H54 (cell line): ENCODE measurements around the gene PLEKHM1.

Source experiments
- DNase-seq: peaks from one replicate; pipeline ENCODE4 v3.0.0; 2011; ENCODE audit warnings: low spot score, mixed read lengths; ENCODE audit not compliant: insufficient read length
- FAIRE-seq: peaks from 3 replicates; lab custom pipeline; 2011; peaks lifted over from hg19 to GRCh38; lab: Jason Lieb, UNC
- POLR2A ChIP-seq: IDR thresholded peaks from 2 replicates; pipeline ENCODE4 v1.6.1; 2011; ENCODE audit warnings: low read depth, mild to moderate bottlenecking, low read length

Gene PLEKHM1

DNA sequence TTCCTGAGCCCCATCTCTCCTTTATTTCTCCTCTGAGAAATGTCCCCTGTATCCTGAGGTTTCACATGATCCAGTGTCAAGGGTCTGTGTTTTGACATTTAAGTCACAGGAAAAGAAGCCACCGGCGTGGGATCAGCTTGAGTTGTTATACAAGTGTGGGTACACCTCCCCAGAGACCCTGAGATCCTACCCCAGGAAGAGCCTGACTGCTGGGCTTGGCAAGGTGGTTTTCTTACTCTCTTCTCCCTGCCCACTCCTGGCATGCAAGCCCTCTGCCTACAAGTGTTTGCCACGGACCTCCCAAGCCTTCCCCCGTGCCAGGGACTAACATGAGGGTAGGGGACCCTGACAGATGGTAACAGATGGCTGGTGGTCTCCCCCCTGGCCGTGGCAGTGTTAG lies 55.0 kb downstream of the PLEKHM1 start:
- no peak for FAIRE-seq
- no peak for TF ChIP-seq POLR2A

GRCh38 chr17:45433159-45433535 lies 57.4 kb downstream of the PLEKHM1 start:
- TF ChIP-seq POLR2A, result no peak
- DNase-seq (no peak), FAIRE-seq (no peak)

More for the DNA sequence above, 55.0 kb downstream of the PLEKHM1 start:
- DNase-seq, result no peak

GRCh38 chr17:45432405-45433158 lies 57.9 kb downstream of the PLEKHM1 start, which contains the start of gene ARHGAP27:
TSS of gene ARHGAP27 (minus strand) at chr17:45432870. CDS start at chr17:45430279, 2,591 bp downstream.
- DNase-seq, result no peak
- no peak for FAIRE-seq
- TF ChIP-seq POLR2A, result no peak

- peak; percentile 100 for DNase-seq
- FAIRE-seq, result no peak
- 0 out of 2 replicates have a peak, but pooled peaks have one; percentile 39 for TF ChIP-seq POLR2A
Observed at GRCh38 chr17:45431531-45432404, 58.8 kb downstream of the PLEKHM1 start.

- TF ChIP-seq POLR2A, result no peak
- DNase-seq (no peak), FAIRE-seq (no peak)
Observed at GRCh38 chr17:45430738-45431530, 59.6 kb downstream of the PLEKHM1 start.

DNA sequence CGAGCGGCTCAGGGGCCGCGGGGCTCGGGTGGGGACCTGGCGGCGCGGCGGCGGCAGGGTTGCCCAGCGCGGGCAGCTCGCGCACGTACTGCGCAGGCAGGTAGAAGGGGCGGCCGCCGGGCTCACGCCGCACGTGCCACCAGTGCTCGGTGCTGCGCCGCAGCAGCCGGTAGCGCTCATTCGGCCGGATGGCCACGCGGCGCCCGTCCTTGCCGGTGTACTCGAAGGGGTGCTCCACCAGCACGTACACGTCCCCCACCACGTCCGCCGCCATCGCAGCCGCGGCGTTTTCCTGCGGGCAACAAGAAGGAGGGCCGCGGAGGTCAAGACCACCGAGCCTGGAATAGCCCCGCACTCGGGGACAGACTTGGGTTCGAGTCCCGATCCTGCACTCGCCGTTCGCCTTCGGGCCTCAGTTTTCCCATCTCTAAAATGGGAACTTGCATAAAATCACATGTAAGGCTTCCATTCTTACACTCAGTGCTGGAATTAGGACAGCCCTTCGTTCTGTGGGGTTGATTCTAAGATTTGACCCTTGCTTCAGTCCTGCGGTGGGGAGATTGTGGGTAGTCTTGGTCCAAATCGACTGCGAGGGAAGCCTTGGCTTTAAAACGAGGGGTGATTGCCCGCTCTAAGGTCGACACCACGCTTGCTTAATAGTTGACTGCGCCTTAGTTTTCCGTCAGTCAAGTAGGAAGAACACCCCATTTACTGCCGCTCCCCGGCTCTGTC lies 60.3 kb downstream of the PLEKHM1 start:
- FAIRE-seq (no peak), DNase-seq (no peak)
- TF ChIP-seq POLR2A, result no peak

GRCh38 chr17:45429339-45430005 lies 61.0 kb downstream of the PLEKHM1 start:
- DNase-seq, result no peak
- FAIRE-seq, result no peak
- TF ChIP-seq POLR2A, result no peak

- TF ChIP-seq POLR2A, result no peak
- no peak for FAIRE-seq
- no peak for DNase-seq
Observed at GRCh38 chr17:45428931-45429338, 61.6 kb downstream of the PLEKHM1 start.

- no peak for FAIRE-seq
Observed at GRCh38 chr17:45428050-45428617, 62.4 kb downstream of the PLEKHM1 start.

GRCh38 chr17:45427181-45427835 lies 63.2 kb downstream of the PLEKHM1 start:
- DNase-seq, result no peak
- TF ChIP-seq POLR2A, result no peak
- FAIRE-seq, result no peak

More at GRCh38 chr17:45428050-45428617, 62.4 kb downstream of the PLEKHM1 start:
- 0 out of 2 replicates have a peak, but pooled peaks have one; percentile 7 for TF ChIP-seq POLR2A
- peak; percentile 99 for DNase-seq

DNA sequence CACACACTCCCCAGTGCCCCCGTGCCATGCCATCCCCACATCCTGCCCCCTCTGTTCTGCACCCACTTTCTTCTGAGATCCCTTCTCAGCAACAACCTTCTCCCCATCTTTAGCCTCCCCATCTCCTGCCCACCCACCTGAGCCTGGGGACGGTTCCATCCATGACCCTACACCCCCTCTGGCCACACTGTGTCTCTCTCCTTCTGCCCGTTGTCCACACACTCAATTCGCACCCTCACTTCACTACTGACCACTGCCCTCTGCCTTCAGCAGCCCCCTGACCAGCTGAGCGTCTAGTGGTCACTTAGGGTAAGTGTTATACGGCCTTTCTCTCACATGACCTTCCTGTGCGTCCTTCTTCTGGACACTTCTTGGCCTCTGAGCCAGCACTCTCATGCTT lies 64.0 kb downstream of the PLEKHM1 start:
- FAIRE-seq, result no peak
- no peak for TF ChIP-seq POLR2A
- no peak for DNase-seq
